Stimulated activated CD4-positive, alpha-beta T cell treated with anti-CD3 and anti-CD28 coated beads, TNF-alpha, amount 100 ng/mL, for 48 hours (primary cell): ENCODE measurements around the gene DPYSL4.

Source experiments
- DNase-seq, 3 donors: peaks; one replicate each; pipeline ENCODE4 v3.0.0-alpha.2; 2020; ENCODE audit warnings: low read depth in 3 of 3

DPYSL4 gene

GRCh38 chr10:132186488-132187429 lies at the start of gene DPYSL4:
TSS of gene DPYSL4 (plus strand) at chr10:132186948. CDS start at chr10:132187064, 116 bp downstream.
- peak in 1 of 3 donors; percentile 45 for DNase-seq

- no peak for DNase-seq
Observed at GRCh38 chr10:132137111-132138072, 49.4 kb upstream of the DPYSL4 start.

- no peak for DNase-seq
Observed at GRCh38 chr10:132138133-132138532, 48.6 kb upstream of the DPYSL4 start.

- DNase-seq = no peak
Observed at GRCh38 chr10:132138596-132138995, 48.2 kb upstream of the DPYSL4 start.

GRCh38 chr10:132139526-132139925 lies 47.2 kb upstream of the DPYSL4 start:
- DNase-seq = no peak

GRCh38 chr10:132140167-132140925 lies 46.4 kb upstream of the DPYSL4 start:
- DNase-seq = no peak

GRCh38 chr10:132141076-132141475 lies 45.7 kb upstream of the DPYSL4 start:
- DNase-seq = no peak

GRCh38 chr10:132141526-132142395 lies 45.0 kb upstream of the DPYSL4 start:
- no peak for DNase-seq

GRCh38 chr10:132142396-132143161 lies 44.2 kb upstream of the DPYSL4 start:
- DNase-seq = no peak

GRCh38 chr10:132143162-132143561 lies 43.6 kb upstream of the DPYSL4 start:
- no peak for DNase-seq

- DNase-seq = no peak
Observed at GRCh38 chr10:132144086-132144485, 42.7 kb upstream of the DPYSL4 start.

- no peak for DNase-seq
Observed at GRCh38 chr10:132145002-132145401, 41.7 kb upstream of the DPYSL4 start.

- DNase-seq = no peak
Observed at GRCh38 chr10:132145521-132146185, 41.1 kb upstream of the DPYSL4 start.

GRCh38 chr10:132146271-132146671 lies 40.5 kb upstream of the DPYSL4 start:
- DNase-seq = no peak

- DNase-seq = no peak
Observed at GRCh38 chr10:132146941-132147915, 39.5 kb upstream of the DPYSL4 start.

GRCh38 chr10:132148261-132149251 lies 38.2 kb upstream of the DPYSL4 start:
- no peak for DNase-seq

GRCh38 chr10:132149271-132149670 lies 37.5 kb upstream of the DPYSL4 start:
- DNase-seq = no peak
